K562 (cell line): ENCODE measurements around the gene VRK3. TPM values are rescaled to one million over a fixed set of nuclear protein-coding genes. Genes with fewer than 3 reads are reported as not detected.

Source experiments
- CBX3 ChIP-seq, 2 experiments: IDR thresholded peaks; 1 replicate in 1 of 2; 2 replicates in 1 of 2; pipeline ENCODE4 v1.6.1; 2012; ENCODE audit warnings: inconsistent platforms in 2 of 2, low read length in 2 of 2, borderline replicate concordance in 1 of 2, control low read depth in 1 of 2
- CEBPZ ChIP-seq: fragments of 150-350 bp; IDR thresholded peaks from 2 replicates; pipeline ENCODE4 v1.6.1; 2014; ENCODE audit warnings: low read depth, mild to moderate bottlenecking, low read length, borderline replicate concordance
- COPS2 ChIP-seq: fragments of 450-650 bp; conservative IDR thresholded peaks from 2 replicates; pipeline ENCODE4 v1.6.1; 2016; ENCODE audit warnings: mild to moderate bottlenecking, moderate library complexity
- ELF2 ChIP-seq: fragments of 250-450 bp; sonication (Bioruptor Pico); IDR thresholded peaks from 2 replicates; pipeline ENCODE4 v1.5.0; 2021; ENCODE audit warnings: mild to moderate bottlenecking
- GABPB2 ChIP-seq: fragments of 250-450 bp; sonication (Bioruptor Pico); conservative IDR thresholded peaks from 2 replicates; pipeline ENCODE4 v1.5.1; 2021; ENCODE audit warnings: mild to moderate bottlenecking
- GTF2B ChIP-seq: IDR thresholded peaks from 2 replicates; pipeline ENCODE4 v1.6.1; 2011; ENCODE audit not compliant: insufficient read length; ENCODE audit errors: extremely low read depth
- GTF3C2 ChIP-seq: IDR thresholded peaks from 3 replicates; pipeline ENCODE4 v1.6.1; 2011; ENCODE audit warnings: borderline replicate concordance, mild to moderate bottlenecking, moderate library complexity; ENCODE audit not compliant: insufficient read length; ENCODE audit errors: extremely low read depth
- HDAC2 ChIP-seq: fragments of 450-650 bp; IDR thresholded peaks from 2 replicates; pipeline ENCODE4 v1.6.1; 2016; ENCODE audit warnings: mild to moderate bottlenecking
- KLF10 ChIP-seq: fragments of 250-450 bp; sonication (Bioruptor Pico); IDR thresholded peaks from 2 replicates; pipeline ENCODE4 v1.6.1; 2021; ENCODE audit warnings: matching md5 sums
- PBX2 ChIP-seq, 2 experiments: IDR thresholded peaks in 1 of 2; conservative IDR thresholded peaks in 1 of 2; 2 replicates each; pipeline ENCODE4 v1.6.1; 2016; ENCODE audit warnings: low read depth in 2 of 2, mild to moderate bottlenecking in 1 of 2, missing compliant biosample characterization in 1 of 2, missing genetic modification characterization in 1 of 2, moderate library complexity in 1 of 2
- SMAD3 ChIP-seq: fragments of 450-650 bp; formaldehyde crosslinking; conservative IDR thresholded peaks from 2 replicates; pipeline ENCODE4 v1.4.0; 2020; ENCODE audit warnings: mild to moderate bottlenecking
- TEAD2 ChIP-seq: fragments of 450-650 bp; IDR thresholded peaks from 2 replicates; pipeline ENCODE4 v1.6.1; 2016; ENCODE audit warnings: missing genetic modification characterization, control low read depth, missing compliant biosample characterization
- THAP7 ChIP-seq: fragments of 250-450 bp; sonication (Bioruptor Pico); IDR thresholded peaks from 2 replicates; pipeline ENCODE4 v1.5.0; 2021
- ZNF445 ChIP-seq: fragments of 250-450 bp; sonication (Bioruptor Pico); IDR thresholded peaks from 2 replicates; pipeline ENCODE4 v1.4.0; 2020; ENCODE audit warnings: low read depth, mild to moderate bottlenecking, moderate library complexity
- ZNF586 ChIP-seq: fragments of 450-650 bp; formaldehyde crosslinking; conservative IDR thresholded peaks from 2 replicates; pipeline ENCODE4 v1.4.0; 2020; ENCODE audit warnings: mild to moderate bottlenecking, moderate library complexity
- polyA plus RNA-seq, 8 experiments: library from polyadenylated mRNA; depleted of rRNA in 4 of 8; stranded (reverse) in 5 of 8; unstranded in 3 of 8; fragments of >200 nt; fragmentation: Nextera tagmentation in 2 of 8; fragmentation: Illumina TruSeq in 1 of 8; extraction: Ambion mirVana in 2 of 8; extraction: Trizol in 1 of 8; gene quantifications; 2 replicates each; pipeline versions ENCODE4 v1.2.1 to v1.2.3, GENCODE V29; 2011 to 2014; ENCODE audit warnings: inconsistent platforms in 1 of 8, missing spikeins in 1 of 8
- total RNA-seq, 7 experiments: library from RNA; depleted of rRNA in 6 of 7; stranded (reverse); fragments of >200 nt in 6 of 7; fragmentation: Illumina TruSeq in 2 of 7; extraction: Trizol in 2 of 7; gene quantifications; 2 replicates each; pipeline versions ENCODE4 v1.2.1 to v1.2.3, GENCODE V29; 2011 to 2021; ENCODE audit warnings: low replicate concordance in 1 of 7

Gene VRK3
- total and polyA plus RNA-seq, 9 of the 15 experiments (the other 6 are each of a cell fraction or from before 2014, with no cell fraction given): 25.6 to 94.3 (median 42.9) TPM

GRCh38 chr19:50025022-50025793 is at the start of gene VRK3 (continued):
- no peak for TF ChIP-seq CEBPZ
- TF ChIP-seq SMAD3: no peak
- no peak for TF ChIP-seq ZNF586
- no peak for TF ChIP-seq ELF2 (CRISPR knock-in tag)
- TF ChIP-seq ZNF445 (CRISPR knock-in tag): no peak
- TF ChIP-seq THAP7: 0 out of 2 replicates have a peak, but pooled peaks have one; percentile 40
- no peak for TF ChIP-seq GTF2B
- no peak for TF ChIP-seq TEAD2 (tag)
- no peak for TF ChIP-seq PBX2 (CRISPR knock-in tag; IDR thresholded peaks at IDR 0.05; ENCODE audit: low read depth)
- no peak for TF ChIP-seq PBX2 (tag; conservative IDR thresholded peaks at IDR 0.05; ENCODE audit: low read depth)
- TF ChIP-seq COPS2: no peak
- TF ChIP-seq HDAC2: peak; percentile 62; the same call in 1 of the 2 replicates
- TF ChIP-seq CBX3 (IDR thresholded peaks at IDR 0.05; ENCODE audit: borderline replicate concordance in 1 of 2, low read length in 2 of 2): no peak
- TF ChIP-seq KLF10 (CRISPR knock-in tag): no peak
- no peak for TF ChIP-seq GTF3C2
- no peak for TF ChIP-seq GABPB2 (CRISPR knock-in tag)
